NCI-H446 (cell line): ENCODE measurements around the gene RILPL1.
"Not testable (repeated sequence)": the region's sequence is repeated elsewhere in the genome, so short reads cannot be mapped to it uniquely, and the experiment has no call there.

Experiments
- DNase-seq, 2 experiments: peaks; one replicate each; lab custom pipeline; 2025; lab: John Stamatoyannopoulos, UW

Gene RILPL1

DNA sequence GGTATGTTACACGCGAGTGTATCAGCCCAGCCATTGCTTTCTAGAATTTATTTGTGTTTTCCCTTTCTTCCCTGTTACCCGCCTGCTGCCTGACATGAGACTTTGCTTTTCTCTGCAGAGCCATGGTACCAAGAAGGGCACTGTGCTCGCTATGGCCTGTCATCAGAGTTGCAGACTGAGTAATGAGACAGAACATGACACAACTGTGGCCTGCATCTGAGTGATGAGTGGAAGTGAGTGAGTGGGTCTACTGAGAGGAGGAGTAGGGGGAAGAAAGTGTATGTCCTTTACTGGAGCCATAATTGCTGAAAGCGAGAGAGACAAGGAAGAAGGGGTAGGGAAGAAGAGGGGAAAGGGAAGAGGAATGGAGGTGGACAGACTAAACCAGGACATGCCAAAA is 2.9 kb downstream of the RILPL1 start:
- no peak for DNase-seq

DNA sequence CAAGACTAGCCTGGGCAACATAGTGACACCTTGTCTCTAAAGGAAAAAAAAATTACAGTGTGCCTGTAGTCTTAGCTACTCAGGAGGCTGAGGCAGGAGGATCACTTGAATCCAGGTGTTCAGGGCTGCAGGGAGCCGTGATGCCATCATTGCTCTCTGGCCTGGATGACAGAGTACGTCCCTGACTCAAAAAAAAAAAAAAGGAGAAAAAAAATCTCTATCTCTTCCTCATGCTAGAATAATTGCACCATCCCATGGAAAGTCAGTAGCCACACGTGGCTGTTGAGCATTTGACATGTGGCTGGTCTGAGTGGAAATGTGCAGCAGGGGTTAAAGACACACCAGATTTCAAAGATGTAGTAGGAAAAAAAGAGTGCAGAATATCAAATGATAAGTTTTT is 3.8 kb downstream of the RILPL1 start:
- no peak for DNase-seq

DNA sequence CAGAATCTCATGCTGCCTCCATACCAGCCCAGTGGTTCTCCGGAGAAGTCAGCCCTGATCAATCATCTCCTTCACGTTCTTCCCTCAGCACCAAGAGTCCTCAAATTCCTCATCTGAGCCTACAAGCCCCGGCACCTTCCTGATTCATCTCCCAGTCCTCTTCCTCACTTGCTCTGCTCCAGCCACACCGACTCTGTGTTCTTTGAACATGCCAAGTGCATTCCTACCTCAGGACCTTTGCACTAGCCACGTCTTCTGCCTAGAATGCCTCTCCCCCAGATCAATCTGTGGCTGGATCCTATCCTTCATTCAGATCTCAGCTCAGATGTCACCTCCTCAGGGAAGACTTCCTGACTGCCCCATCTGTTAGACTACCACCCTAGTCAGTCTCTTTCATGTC is 4.7 kb downstream of the RILPL1 start:
- no peak for DNase-seq

DNA sequence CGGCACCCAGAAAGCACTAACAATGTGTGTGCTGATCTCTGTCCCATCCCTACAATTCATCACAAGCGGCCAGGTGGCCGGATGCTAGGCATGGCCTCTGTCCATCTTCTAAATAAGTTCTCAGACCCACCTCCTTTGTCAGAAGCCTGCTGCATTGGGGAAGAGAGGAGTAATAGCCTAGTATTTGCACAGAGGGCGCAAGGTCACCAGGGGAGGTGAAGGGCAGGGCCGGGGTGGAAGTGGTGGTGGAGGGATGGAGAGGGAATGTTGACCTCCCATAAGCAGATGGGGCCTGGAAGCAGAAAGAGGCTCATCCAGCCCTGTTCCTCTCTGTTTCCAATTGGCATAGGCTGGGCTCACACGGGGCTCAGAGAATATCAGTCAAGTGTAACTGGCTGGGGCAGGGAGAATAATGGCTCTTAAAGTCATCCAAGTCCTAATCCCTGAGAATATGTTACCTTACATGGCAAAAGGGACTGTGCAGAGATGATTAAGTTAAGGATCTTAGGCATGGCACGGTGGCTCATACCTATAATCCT is 6.9 kb downstream of the RILPL1 start:
- no peak for DNase-seq

DNA sequence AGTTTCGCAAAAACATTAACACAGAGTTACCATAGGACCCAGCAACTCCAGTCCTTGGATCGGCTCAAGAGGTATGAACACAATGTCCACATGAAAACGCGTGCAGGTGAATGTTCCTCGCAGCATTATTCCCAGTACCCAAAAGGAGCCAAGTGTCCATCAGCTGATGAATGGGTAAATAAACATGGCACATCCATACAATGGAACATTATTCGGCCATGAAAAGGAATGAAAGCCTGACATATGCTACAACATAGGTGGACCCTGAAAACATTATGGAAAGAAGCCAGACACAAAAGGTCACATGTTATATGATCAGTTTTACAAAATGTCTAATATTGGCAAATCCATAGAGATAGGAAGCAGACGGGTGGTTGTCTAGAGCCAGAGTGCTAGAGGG is 9.1 kb downstream of the RILPL1 start:
- DNase-seq = no peak

DNA sequence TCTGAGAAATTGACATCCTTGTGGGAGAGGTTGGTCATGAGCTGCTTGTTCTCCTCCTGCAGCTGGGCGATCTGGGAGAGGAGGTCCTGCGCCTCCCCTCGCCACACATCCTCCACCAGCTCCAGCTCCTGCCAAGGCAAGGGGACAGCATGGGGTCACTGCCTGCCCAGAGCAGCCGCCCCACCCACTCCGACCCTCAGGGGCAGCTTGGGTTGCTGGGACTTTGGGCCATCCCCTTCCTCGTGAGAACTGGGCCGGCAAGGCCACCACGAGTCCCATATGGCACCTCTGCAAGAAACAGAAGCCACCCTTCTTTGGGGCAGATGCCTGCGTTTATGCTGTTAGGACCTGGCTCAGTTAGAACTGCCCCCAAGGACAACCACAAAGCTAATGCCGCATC is 10.0 kb downstream of the RILPL1 start:
- no peak for DNase-seq

DNA sequence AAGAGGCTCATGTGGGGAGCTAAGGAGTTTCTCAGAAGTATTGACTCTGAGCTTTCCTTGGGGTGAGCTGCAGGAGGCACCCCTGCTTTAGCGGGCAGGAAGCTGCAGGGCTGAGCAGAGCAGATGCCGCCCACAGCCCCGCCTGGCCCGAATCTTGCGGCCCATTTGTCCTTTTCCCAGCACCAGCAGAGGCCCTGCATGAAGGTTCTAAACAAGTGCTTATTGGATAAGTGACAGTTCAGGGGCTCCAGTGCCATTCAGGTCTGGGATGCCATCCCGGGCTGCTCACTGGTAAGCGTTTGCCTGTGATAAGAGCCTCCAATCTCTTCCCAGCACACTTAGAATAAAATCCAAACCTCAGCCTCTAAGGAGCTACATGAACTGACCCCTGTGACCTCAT is 11.4 kb downstream of the RILPL1 start:
- DNase-seq = no peak

DNA sequence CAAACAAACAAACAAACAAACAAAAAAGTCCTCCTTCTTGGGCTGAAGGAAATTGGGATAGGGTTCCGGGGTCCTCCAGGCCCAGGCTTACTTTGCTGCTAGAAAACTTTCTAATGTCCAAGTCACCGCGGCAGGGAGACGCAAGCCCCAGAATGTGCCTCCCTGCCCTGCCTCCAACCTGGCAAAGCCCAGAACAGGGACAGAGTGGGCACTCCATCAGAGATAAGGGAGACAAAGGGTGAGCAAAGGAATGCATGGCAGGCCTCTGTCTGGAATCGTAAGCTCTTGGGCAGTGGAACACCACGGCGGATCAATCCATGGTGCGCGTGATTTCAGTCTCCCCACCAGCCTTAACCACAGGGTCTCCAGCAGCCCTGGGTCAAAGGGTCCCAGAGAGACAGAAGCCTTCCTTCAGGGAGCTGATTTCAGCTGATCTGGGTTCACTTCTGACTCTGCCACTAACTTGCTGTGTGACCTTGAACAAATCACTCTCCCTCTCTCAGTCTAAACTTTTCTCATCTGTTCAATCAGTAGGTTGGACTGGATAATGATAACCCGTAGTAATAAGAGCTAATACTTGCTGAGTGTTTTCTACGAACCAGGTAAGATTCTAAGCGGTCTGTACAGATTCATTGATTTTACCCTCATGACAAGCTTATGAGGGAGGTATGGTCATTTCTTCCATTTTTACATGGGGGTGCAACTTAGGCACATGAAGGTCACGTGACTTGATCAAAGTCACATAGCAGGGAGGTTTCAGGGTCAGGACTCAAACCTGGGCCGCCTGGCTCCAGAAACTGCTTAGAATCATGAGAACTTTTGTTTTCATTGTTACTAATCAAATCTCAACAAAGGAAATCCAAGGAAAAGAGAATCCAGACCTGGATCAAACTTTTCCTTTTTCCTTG is 12.7 kb downstream of the RILPL1 start:
- no peak for DNase-seq

DNA sequence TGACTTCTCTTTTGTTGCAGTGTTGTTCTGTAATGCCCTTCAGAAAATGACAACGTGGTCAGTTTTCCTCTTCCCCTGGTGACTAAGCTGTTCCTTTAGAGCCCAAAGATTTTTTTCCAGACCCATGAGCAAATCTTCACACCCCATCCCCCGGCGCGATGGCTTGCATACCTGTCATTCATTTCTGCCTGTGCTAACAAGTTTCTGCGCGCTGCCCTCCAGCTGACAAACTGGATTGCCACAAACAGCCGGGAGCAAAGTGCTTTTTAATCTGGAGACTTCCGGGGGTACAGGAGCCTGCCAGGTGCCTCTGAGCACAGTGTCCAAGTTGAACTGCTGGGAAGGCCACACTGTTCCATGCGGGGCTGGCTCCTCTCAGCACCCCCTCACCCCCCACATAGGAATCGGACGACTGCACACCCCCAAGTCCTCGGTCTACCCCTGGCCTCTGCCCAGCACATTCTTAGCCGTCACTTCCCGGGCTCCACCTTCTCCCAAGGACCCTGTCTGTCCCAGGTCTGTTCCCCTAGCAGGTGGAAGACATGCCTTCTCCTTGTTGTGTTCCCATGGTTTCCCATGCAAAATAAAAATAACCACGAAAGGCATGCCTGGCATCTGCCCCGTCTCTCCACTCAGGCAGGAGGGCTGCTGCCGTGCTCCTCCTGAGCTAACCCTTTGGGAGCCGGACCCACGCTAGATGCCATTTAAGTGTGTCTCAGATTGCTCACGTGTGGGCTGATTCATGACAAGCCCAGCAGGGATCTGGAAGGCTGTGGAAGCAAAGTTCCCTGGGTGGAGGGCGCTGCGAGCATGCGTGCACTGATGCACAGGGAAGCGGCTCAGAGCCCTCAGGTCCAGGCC is 14.1 kb downstream of the RILPL1 start:
- no peak for DNase-seq

DNA sequence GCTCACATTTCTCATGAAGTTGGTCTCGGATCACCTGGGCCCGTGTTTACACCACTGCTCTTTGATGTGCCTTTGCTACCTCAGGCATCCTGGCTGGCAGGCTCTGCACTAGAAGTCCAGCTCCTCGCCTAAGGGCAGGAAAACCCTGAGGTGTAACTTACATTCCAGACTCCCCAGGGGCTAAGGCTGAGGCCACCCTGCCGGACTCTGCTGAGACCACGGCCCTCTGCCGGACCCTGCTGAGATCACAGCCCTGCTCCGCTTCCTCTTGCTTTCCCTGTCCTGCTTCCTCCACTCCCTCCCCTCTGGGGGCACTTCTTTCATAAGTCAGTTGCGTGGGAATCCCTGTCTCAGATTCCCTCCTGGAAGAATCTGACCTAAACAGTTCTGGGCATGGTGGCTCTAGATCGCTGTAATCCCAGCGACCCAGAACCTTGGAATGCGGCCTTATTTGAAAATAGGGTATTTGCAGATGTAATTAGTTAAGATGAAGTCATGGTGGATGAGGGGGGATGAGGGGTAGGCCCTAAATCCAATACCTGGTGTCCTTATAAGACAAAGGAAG is 17.2 kb downstream of the RILPL1 start:
- no peak for DNase-seq

DNA sequence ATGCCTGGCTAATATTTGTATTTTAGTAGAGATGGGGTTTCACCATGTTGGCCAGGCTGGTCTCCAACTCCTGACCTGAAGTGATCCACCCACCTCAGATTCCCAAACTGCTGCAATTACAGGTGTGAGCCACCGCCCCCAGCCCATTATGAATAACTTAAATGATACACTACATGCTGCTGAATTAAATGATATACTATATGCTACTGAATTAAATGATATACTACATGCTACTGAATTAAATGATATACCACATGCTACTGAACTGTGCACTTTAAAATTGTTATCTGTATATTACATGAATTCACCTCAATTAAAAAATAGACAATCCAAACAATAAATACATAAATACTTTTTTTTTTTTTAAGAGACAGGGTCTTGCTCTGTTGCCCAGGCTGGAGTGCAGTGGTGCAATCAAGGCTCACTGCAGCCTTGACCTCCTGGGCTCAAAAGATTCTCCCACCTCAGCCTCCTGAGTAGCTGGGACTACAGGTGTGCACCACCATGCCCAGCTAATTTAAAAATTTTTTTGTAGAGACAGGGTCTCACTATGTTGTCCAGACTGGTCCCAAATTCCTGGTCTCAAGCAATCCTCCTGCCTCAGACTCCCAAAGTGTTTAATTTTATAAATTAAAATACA is 18.8 kb downstream of the RILPL1 start:
- not testable (repeated sequence) for DNase-seq

DNA sequence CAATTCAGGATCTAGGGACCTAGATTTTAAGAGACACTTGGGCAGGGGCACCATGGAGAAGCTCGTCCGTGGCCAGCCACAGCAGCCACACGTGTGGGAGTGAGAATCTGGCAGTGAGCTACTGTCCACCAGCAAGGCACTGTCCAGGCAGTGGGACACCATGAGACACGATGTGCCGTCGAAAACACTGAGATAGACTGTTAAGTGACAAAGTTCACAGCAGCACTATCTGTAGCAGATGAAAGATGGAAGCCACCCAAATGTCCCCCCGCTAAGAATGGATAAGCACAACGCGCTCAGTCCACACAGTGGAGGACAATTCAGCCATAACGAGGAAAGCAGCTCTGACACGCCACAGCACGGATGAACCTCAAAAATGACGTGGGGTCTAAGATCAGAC is 19.7 kb downstream of the RILPL1 start:
- DNase-seq = no peak

DNA sequence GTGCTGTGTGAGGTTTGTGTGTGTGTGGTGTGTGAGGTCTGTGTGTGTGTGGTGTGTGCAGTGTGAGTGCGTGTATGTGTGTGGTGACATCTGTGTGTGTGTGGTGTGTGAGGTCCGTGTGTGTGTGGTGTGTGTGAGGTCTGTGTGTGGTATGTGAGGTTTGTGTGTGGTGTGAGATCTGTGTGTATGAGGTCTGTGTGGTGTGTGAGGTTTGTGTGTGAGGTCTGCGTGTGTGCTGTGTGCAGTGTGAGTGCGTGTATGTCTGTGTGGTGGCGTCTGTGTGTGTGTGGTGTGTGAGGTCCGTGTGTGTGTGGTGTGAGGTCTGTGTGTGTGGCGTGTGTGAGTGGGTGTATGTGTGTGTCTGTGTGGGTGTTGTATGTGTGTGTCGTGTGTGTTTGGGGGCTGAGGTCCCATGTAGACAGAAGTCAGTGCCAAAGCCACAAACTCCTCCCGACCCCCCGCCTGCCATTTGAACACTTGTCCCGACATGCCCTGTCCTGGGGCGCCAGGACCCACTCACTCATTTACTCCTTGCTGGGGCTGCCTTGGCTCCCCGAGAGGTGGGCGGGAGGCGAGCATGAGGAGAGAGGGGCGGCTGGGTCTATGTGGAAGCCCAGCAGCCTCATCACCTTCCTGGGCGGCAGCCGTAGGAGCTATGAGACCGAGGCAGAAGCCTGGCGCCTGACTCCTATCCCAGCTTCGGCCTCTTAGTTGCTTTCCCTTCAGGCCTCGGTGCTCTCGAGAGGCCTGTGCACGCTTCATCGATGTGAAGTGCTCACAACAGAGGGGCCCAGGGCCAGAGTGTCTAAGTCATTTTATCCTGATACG is 20.5 kb downstream of the RILPL1 start:
- no peak for DNase-seq

DNA sequence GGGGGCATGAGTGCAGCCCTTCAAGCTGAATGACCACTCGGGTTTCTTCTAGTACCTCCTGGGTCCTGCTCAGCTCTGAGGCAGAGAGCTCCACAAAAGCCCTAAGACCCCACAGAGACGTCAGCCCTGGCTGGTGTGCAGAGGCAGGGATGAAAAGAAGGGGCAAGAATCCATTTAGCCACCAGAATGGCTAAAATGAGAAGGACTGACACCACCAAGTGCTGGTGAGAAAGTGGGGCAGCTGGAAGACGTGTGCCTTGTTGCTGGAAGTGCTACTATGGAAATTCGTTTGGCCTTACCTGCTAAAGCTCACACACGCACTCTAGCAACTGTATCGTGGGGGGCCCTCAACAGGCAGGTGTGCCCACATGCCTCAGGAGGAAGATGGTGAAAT is 26.7 kb downstream of the RILPL1 start:
- no peak for DNase-seq

DNA sequence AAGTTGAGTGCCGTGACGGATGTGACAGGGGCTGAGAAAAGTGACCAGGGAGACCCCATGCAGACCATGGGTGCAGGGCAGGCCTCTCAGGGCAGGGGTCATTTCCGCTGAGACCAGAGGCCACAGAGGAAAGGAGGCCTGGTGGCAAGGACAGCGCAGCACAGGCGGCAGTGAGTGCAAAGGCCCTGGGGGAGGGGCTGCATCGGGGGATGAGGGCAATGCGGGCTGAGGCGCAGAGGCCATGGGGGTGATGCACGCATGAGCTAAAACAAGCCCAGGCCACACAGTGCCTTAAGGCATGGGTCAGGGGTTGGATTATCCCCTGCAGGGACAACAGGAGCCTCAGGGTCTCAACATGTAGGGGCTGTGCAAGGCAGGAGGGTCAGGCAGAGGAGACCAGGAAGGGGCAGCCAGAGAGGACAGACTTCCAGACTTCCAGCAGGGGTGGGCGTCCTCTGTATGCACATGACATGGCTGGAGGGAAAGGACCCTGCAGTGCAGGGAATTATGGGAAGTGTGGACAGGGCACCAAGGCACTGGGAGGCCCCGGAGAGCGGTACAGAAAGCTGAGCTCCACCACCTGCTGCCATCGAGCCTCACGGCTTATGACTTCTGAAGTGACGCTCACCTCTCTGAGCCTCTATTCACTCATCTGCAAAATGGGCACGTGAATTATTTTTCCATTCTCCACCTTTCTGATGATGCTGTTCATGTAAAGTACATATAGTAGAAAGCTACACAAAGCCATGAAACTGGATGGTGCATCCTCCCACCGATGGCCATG is 27.3 kb downstream of the RILPL1 start:
- DNase-seq = no peak

DNA sequence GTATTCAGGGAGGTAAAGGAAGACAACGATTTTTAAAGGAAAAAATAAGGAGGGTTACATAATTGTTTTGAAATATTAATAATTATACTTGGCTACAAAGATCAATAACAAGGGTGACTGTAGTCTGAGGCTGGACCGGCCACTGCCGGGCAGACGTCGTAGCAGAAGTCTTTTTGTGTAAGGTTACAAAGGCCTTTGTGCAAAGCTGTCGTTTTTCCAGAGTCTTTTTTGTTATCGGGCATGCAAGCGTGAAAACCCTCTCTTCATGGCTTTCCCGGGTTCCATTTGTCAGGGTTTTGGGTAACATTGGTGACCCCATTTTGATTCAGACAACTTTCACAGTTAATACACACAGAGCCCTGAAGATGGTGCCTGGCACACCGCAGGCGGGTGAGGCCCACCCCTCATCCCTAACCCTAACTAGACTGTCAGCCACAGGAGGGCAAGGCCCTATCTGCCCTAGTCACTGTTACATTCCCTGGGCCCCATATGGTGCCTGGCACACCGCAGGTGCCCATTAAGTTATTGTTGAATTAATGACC is 31.3 kb downstream of the RILPL1 start:
- DNase-seq = no peak

DNA sequence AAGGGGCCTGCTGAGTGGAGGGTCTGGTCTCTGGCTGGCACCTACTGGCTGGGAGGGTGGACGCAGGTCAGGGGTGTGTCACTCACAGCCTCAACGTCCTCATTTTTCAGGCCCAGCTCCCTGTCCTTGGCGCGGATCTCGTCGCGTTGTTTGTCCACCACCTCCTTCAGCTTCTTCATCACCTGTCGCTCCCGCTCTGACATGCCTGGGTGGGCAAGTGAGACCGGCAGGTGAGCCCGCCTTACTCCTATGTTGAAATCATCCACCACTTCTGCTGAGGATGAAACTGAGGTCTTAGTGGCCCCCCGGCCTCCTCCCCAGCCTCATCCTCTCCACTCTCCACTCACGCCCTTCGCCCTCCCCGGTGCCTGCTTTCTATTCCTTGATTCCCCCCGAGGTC is 34.2 kb downstream of the RILPL1 start:
- no peak for DNase-seq

DNA sequence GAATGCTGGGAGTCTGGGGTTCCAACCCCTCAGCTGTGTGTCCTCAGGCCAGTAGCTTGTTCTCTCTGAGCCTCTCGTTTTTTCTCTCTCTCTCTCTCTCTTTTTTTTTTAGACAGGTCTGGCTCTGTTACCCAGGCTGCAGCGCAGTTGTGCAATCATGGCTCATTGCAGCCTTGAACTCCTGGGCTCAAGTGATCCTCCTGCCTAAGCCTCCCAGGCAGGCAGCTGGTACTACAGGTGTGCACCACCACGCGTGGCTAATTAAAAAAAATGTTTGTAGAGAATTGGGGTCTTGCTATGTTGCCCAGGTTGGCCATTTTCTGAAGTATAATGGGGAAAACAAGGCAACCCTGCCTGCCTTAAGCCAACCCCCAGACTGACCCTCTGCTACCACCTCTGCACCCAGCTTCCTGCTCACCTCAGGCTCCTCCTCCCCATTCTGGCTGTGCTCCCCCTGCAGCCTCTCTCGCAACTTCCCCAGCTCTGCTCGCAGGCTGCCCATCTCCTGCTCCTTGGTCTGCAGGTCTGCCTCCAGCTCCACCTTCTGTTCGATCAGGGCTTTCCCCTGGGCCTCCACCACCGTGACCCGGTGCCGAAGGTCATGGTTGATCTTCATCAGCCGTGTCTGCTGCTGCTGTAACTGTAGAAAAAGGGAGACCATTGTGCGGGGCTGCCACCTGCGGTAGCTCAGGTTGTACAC is 35.2 kb downstream of the RILPL1 start:
- no peak for DNase-seq

DNA sequence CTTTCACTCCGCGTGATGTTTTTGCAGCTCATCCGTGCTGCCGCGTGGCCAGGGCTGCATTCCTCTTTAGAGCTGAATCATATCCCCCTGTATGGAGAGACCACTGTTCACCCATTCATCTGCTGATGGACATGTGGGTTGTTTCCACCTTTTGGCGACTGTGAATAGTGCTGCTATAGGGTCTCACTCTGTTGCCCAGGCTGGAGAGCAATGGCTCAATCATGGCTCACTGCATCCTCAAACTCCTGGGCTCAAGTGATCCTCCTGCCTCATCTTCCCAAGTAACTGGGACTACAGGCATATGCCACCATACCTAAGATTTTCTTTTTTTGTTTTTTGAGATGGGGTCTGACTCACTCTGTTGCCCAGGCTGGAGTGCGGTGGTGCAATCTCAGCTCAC is 36.5 kb downstream of the RILPL1 start:
- no peak for DNase-seq
